SK-N-SH (cell line): ENCODE results near the gene SMAD3.

Experiments
- EP300 ChIP-seq, 2 experiments: IDR thresholded peaks; 2 replicates each; pipeline versions ENCODE4 v1.4.0 to v1.6.1; 2012; ENCODE audit warnings: borderline replicate concordance in 1 of 2, low read depth in 1 of 2, low read length in 1 of 2
- EZH2phosphoT487 ChIP-seq: fragments of 200-600 bp; sonication (generic); IDR thresholded peaks from 2 replicates; pipeline ENCODE4 v1.6.1; 2017; ENCODE audit warnings: low read depth, mixed run types, mild to moderate bottlenecking, antibody characterized with exemption, moderate library complexity, borderline replicate concordance
- GATA2 ChIP-seq: sonication (generic); formaldehyde crosslinking; IDR thresholded peaks from 2 replicates; pipeline ENCODE4 v1.5.0; 2020; ENCODE audit warnings: mild to moderate bottlenecking, missing genetic modification reagents
- JUND ChIP-seq: IDR thresholded peaks from 2 replicates; pipeline ENCODE4 v1.4.0; 2012
- RFX5 ChIP-seq: IDR thresholded peaks from 2 replicates; pipeline ENCODE4 v1.6.1; 2012; ENCODE audit warnings: mild to moderate bottlenecking, improper control_type of control experiment, low read length
- TF ChIP-seq, protein P1 (sequence below): fragments of 200-600 bp; sonication (generic); IDR thresholded peaks from 2 replicates; pipeline ENCODE4 v1.6.1; 2017; ENCODE audit warnings: antibody characterized with exemption, mild to moderate bottlenecking, moderate library complexity

- TF ChIP-seq, protein P1, sequence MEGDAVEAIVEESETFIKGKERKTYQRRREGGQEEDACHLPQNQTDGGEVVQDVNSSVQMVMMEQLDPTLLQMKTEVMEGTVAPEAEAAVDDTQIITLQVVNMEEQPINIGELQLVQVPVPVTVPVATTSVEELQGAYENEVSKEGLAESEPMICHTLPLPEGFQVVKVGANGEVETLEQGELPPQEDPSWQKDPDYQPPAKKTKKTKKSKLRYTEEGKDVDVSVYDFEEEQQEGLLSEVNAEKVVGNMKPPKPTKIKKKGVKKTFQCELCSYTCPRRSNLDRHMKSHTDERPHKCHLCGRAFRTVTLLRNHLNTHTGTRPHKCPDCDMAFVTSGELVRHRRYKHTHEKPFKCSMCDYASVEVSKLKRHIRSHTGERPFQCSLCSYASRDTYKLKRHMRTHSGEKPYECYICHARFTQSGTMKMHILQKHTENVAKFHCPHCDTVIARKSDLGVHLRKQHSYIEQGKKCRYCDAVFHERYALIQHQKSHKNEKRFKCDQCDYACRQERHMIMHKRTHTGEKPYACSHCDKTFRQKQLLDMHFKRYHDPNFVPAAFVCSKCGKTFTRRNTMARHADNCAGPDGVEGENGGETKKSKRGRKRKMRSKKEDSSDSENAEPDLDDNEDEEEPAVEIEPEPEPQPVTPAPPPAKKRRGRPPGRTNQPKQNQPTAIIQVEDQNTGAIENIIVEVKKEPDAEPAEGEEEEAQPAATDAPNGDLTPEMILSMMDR = no peak
- TF ChIP-seq GATA2 (CRISPR knock-in tag) (no peak), EZH2phosphoT487 (no peak), EP300 (IDR thresholded peaks at IDR 0.05; ENCODE audit: borderline replicate concordance in 1 of 2, low read depth in 1 of 2, low read length in 1 of 2) (no peak), RFX5 (no peak), JUND (no peak)
These were observed 125.4 kb downstream of the SMAD3 start for GRCh38 chr15:67190813-67191212.
